Urothelium cell line (cell line): Measurements from ENCODE around the gene CAB39.
"Not testable (repeated sequence)": the region's sequence is repeated elsewhere in the genome, so short reads cannot be mapped to it uniquely, and the experiment has no call there.

Experiments
- DNase-seq: peaks from one replicate; pipeline ENCODE4 v3.0.0; 2011; ENCODE audit warnings: low spot score, mixed read lengths
- FAIRE-seq: peaks from 2 replicates; lab custom pipeline; 2011; peaks lifted over from hg19 to GRCh38; lab: Jason Lieb, UNC

Gene CAB39

GRCh38 chr2:230682546-230682945, 30.1 kb upstream of the CAB39 start:
- DNase-seq (no peak), FAIRE-seq (no peak)

GRCh38 chr2:230684270-230685168, 28.1 kb upstream of the CAB39 start:
- peak; percentile 63 for FAIRE-seq
- peak; percentile 74 for DNase-seq

GRCh38 chr2:230685178-230685577, 27.5 kb upstream of the CAB39 start:
- FAIRE-seq (no peak), DNase-seq (no peak)

GRCh38 chr2:230687498-230687897, 25.1 kb upstream of the CAB39 start:
- DNase-seq (peak; percentile 69), FAIRE-seq (no peak)

GRCh38 chr2:230688490-230688889, 24.2 kb upstream of the CAB39 start:
- DNase-seq, result no peak
- FAIRE-seq, result no peak

GRCh38 chr2:230690439-230690838, 22.2 kb upstream of the CAB39 start:
- no peak for FAIRE-seq
- peak; percentile 36 for DNase-seq

- peak; percentile 88 for DNase-seq
Measured at GRCh38 chr2:230691005-230691647, 21.5 kb upstream of the CAB39 start.

GRCh38 chr2:230692760-230693159, 19.9 kb upstream of the CAB39 start:
- DNase-seq (no peak), FAIRE-seq (no peak)

More at GRCh38 chr2:230691005-230691647, 21.5 kb upstream of the CAB39 start:
- FAIRE-seq, result peak; percentile 98

GRCh38 chr2:230693411-230693810, 19.2 kb upstream of the CAB39 start:
- DNase-seq, result no peak
- no peak for FAIRE-seq

- DNase-seq (no peak), FAIRE-seq (no peak)
Measured at GRCh38 chr2:230694241-230694640, 18.4 kb upstream of the CAB39 start.

GRCh38 chr2:230695551-230695950, 17.1 kb upstream of the CAB39 start:
- FAIRE-seq, result no peak

GRCh38 chr2:230696670-230697069, 16.0 kb upstream of the CAB39 start:
- DNase-seq (no peak), FAIRE-seq (no peak)

More at GRCh38 chr2:230695551-230695950, 17.1 kb upstream of the CAB39 start:
- no peak for DNase-seq

GRCh38 chr2:230697676-230698075, 15.0 kb upstream of the CAB39 start:
- FAIRE-seq (no peak), DNase-seq (no peak)

GRCh38 chr2:230698753-230699152, 13.9 kb upstream of the CAB39 start:
- DNase-seq, FAIRE-seq: not testable (repeated sequence)

GRCh38 chr2:230700447-230700846, 12.2 kb upstream of the CAB39 start:
- no peak for DNase-seq
- no peak for FAIRE-seq

- DNase-seq (no peak), FAIRE-seq (no peak)
Measured at GRCh38 chr2:230701308-230701707, 11.3 kb upstream of the CAB39 start.

- not testable (repeated sequence) for DNase-seq, FAIRE-seq
Measured at GRCh38 chr2:230702457-230702856, 10.2 kb upstream of the CAB39 start.

- no peak for FAIRE-seq
- no peak for DNase-seq
Measured at GRCh38 chr2:230703514-230703913, 9.1 kb upstream of the CAB39 start.

GRCh38 chr2:230706053-230706521, 6.6 kb upstream of the CAB39 start:
- FAIRE-seq (no peak), DNase-seq (no peak)

GRCh38 chr2:230706966-230707365, 5.7 kb upstream of the CAB39 start:
- no peak for FAIRE-seq
- no peak for DNase-seq

- FAIRE-seq (no peak), DNase-seq (no peak)
Measured at GRCh38 chr2:230708204-230708603, 4.4 kb upstream of the CAB39 start.

GRCh38 chr2:230711224-230711623, 1.4 kb upstream of the CAB39 start:
- FAIRE-seq (no peak), DNase-seq (no peak)
